Erythroblast (primary cell): ENCODE measurements around the gene HK2.
A peak's percentile ranks its signal among the peaks of the same experiment; 100 is the strongest.
"Not testable (repeated sequence)": the region's sequence is repeated elsewhere in the genome, so short reads cannot be mapped to it uniquely, and the experiment has no call there.

Source experiments
- DNase-seq, 2 experiments: peaks; one replicate each; lab custom pipeline; 2025; lab: John Stamatoyannopoulos, UW
- GATA1 ChIP-seq: IDR thresholded peaks from 2 replicates; pipeline ENCODE4 v1.6.1; 2011; ENCODE audit warnings: low read depth, mild to moderate bottlenecking, control low read depth, low read length, moderate library complexity
- POLR2A ChIP-seq: IDR thresholded peaks from 2 replicates; pipeline ENCODE4 v1.6.1; 2011; ENCODE audit warnings: mild to moderate bottlenecking, low read length

Gene HK2

DNA sequence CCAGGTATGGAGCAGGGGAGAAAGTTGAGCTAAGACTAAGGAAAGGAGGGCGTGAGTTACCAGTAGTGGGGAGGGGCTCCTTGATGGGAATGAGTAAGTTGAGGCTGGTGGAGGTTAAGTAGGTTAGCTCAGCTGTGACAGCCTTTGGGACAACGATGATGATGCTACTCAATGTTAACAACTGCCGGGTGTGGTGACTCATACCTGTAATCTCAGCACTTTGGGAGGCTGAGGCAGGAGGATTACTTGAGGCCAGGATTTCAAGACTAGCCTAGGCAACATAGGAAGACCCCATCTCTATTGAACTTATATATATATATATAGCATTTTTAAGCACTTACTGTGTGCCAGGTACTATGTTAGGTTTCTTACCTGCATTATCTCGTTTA is 48.4 kb downstream of the HK2 start:
- DNase-seq, result no peak
- no peak for TF ChIP-seq POLR2A
- TF ChIP-seq GATA1, result no peak

DNA sequence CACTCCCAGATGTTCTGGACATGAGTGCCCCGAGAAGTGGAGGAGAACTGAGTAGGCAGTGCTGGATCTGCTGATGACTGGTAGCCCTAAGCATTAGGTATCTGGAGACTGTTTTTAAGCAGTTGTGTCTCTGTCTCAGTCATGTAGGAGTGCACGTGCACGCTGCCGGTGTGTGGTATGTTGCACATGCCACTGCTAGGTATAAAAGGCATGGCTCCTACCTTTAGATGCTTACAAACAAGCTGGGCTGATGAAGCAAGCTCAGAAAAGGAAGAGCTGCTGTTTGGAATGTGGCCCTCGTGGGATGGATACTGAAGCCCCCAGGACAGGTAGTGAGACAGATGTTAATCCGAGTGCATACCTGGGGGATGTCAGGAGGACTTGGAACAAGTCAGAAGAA is 49.1 kb downstream of the HK2 start:
- no peak for TF ChIP-seq POLR2A
- no peak for TF ChIP-seq GATA1
- no peak for DNase-seq

DNA sequence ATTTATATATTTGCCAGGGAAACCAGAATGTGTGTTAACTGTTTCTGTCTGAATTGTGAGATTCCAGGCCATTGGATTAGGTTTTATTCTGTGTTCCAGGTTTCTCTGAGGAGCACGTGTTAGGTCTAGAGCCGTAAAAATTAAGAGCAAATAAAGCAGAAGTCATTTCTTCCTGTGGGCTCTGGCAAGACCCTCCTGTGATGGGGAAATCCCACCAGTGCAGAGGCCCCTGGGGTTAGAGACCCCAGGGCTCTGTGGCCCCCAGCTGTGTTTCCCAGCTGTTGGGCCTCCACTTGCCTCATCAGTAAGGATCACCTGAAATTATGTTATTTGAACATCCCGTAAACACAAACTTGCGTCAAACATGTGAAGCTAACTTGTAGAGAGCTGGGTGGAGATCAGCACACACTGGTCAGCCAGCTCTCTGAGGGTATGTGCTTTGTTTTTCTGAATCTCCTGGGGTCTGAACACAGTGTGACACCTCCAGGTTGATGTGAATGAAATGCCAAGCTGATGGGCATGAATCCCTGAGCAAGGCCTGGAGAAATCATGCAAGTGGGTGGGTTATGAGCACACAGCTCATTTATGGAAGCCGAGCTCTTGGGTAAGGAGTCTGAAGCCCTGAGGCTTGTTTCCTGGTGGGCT is 50.3 kb downstream of the HK2 start:
- TF ChIP-seq POLR2A (no peak), GATA1 (no peak)

DNA sequence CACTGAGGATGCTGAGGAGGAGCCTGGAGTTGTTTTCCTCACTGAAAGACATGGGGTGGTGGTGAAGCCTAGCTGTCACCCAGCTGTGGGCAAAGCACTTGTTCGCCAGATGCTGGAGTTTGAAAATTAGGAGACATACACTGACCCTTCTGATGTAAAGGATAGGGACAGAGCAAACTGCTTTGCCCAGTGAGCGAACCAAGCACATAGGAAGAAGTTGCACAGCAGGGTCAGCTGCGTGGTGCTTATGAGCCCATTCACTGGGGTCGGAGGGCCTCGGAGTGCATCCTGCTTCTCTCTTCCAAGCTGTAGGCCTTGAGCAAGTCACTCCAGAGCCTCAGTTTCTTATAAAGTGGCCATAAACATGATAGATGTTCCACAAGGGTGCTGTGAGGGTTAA is 50.9 kb downstream of the HK2 start:
- no peak for DNase-seq
- TF ChIP-seq POLR2A (no peak), GATA1 (no peak)

More for the DNA sequence above, 50.3 kb downstream of the HK2 start:
- DNase-seq, result no peak

DNA sequence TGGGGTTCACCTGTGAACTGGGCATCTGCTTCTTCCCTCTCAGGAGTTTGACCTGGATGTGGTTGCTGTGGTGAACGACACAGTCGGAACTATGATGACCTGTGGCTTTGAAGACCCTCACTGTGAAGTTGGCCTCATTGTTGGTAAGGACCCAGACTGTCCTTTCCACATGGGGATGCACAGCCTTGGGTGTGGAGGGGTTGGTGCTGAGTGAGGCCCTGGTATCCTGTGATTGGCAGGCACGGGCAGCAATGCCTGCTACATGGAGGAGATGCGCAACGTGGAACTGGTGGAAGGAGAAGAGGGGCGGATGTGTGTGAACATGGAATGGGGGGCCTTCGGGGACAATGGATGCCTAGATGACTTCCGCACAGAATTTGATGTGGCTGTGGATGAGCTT is 52.3 kb downstream of the HK2 start:
- TF ChIP-seq GATA1 (no peak), POLR2A (no peak)
- DNase-seq, result no peak

DNA sequence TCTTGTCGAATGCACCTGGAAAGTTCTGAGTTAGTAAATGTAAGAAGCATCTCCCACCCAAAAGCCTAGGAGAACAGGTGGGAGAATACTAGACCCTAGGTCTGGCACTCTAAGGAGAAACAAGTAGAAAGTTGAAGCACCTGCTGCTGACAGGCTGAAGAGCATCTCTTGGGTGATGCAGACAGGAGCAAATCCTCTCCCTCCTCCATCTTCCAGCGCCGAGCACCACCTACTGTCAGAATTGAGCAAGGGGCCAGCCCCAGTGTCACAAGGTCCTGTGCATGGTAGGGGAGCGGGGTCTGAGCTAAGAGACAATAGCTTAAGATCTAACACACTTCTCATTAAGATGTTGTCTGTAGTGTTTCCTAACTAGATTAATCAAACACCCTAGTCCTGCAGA is 52.9 kb downstream of the HK2 start:
- peak in 1 of 2 experiments; percentile 8 for DNase-seq
- TF ChIP-seq GATA1 (no peak), POLR2A (no peak)

DNA sequence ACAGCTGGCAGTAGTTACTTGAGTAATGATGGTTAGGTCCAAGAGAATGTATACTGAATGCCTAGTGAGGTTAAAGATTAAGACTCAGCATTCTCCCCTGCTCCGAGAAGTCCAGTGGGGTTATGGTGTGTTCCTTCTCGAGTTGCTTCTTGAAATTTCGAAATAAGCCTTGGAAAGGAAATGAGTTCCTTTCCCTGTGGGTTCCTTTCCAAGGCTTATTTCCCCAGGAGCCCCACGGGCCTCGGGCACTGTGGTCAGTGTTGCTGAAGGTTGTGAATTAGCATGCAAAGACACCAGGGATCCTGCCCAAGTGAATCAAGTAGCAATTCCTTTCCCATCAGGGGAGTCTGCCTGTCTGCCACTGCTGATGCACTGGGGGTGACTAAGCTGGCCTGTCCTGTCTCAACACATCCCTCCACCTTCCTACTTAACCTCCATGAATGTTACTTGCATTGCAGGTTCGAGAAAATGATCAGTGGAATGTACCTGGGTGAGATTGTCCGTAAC is 53.6 kb downstream of the HK2 start:
- no peak for TF ChIP-seq GATA1
- TF ChIP-seq POLR2A, result no peak
- no peak for DNase-seq

DNA sequence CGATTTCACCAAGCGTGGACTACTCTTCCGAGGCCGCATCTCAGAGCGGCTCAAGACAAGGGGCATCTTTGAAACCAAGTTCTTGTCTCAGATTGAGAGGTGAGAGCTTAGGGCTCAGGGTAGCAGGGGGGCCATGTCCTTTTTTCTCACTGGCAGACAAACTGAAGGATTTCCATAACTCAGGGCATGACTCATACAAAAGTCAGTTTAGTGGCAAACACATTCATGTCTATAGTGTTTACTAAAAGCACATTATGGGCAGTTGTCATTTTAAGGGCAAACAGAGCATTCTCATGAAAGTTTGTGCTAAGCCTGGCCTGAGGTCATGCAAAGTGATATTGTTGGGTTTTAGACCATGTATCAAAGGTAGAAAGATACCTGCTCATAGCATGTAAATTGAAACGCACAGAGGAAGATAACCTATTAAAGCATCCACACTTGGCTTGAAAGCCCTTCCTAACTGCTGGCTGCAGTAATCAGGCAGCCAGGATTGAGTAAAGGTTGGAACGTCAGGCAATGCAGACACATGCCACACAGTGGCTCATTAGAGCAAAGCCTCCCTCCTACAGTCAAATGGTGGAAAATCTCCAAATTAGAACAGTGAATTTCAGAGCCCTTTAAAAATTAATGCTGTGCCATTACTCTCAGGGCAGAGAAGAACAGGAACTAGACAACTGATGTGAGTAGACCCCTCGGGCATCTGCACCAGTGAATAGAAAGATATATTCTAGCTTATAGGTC is 54.2 kb downstream of the HK2 start:
- DNase-seq, result no peak
- TF ChIP-seq POLR2A (no peak), GATA1 (no peak)

DNA sequence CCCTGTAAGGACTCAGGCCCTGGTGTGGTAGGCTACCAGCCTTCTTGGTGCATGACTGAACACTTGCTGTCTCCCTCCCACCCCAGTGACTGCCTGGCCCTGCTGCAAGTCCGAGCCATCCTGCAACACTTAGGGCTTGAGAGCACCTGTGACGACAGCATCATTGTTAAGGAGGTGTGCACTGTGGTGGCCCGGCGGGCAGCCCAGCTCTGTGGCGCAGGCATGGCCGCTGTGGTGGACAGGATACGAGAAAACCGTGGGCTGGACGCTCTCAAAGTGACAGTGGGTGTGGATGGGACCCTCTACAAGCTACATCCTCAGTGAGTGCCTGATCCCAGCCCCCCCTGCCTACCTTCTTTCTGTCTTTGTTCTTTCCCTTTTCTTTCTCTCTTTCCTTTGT is 55.2 kb downstream of the HK2 start:
- DNase-seq, result no peak
- TF ChIP-seq GATA1 (no peak), POLR2A (no peak)

DNA sequence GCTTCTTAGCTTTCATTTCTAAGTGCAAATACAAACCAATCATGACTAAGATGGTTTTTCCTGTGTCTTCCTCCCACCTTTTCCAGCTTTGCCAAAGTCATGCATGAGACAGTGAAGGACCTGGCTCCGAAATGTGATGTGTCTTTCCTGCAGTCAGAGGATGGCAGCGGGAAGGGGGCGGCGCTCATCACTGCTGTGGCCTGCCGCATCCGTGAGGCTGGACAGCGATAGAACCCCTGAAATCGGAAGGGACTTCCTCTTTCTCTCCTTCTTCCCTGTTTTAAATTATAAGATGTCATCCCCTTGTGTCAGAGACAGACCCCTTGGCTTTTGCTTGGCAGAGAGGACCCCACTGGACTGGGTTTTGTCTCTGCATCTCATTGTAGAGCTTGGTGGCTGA is 56.8 kb downstream of the HK2 start:
- no peak for DNase-seq
- TF ChIP-seq GATA1 (no peak), POLR2A (no peak)

DNA sequence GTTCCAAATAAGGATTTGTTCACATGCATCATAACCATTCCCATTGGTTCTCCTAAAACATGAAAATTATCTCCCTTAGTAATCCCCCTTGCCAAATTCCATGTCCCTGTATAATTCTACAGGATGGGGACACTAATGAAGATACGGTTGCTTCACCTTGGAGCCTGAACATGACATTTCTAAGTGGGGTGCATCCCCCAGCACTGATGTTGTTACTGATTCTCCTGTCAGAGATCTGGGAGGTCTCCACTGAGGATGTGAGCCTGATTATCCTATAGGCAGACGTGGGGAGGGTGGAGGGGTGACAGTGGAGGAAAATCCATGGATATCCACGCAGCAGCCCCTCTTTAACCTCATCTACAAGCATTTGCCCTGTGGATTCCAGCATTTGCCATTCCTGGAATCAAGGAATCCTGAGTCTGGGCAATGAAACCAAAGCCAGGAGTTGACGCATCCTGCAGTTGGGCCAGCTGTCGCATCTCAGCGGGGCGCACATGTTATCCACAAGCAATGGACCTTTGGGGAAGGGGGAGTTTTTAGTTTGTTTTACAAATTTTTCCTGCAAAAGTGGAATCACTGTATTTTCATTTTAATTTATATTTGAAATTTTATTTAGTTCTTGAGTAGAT is 57.3 kb downstream of the HK2 start:
- TF ChIP-seq GATA1 (no peak), POLR2A (no peak)
- DNase-seq, result no peak

DNA sequence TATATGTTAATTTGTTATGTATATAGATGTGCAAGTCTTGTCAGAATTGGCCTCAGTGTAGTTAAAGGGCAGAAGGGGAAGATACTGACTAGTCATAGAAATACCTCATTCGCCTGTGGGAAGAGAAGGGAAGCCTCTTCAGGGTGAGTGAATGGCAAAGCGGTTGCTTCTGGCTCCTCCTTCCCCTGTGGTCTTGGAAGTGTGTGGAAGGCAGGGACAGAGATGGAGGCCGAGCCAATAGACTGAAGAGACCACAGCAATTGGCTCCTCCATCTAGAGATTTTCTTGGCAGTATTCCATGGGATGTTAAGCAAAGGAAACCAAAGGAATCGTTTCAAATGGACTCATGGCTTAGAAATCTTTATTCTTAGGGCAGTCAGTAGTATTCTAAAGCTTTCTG is 57.9 kb downstream of the HK2 start:
- not testable (repeated sequence) for DNase-seq

DNA sequence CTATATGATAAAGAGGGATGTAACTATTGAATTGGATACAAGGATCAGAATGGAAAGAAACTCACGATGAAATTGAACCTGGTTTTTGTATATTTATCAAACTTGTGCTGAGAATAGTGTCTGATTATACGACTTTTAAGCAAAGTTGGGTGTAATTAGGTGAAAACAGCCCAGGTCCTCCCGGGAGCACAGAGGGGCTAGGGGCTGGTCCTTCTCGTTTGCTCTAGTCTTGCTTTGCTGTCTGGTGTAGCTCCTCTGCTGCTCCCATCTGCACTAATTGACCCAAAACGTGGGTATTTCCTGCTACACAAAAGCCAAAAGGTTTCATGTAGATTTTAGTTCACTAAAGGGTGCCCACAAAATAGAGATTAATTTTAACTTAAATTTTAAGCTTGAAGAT is 58.7 kb downstream of the HK2 start:
- TF ChIP-seq POLR2A (no peak), GATA1 (no peak)
- no peak for DNase-seq

DNA sequence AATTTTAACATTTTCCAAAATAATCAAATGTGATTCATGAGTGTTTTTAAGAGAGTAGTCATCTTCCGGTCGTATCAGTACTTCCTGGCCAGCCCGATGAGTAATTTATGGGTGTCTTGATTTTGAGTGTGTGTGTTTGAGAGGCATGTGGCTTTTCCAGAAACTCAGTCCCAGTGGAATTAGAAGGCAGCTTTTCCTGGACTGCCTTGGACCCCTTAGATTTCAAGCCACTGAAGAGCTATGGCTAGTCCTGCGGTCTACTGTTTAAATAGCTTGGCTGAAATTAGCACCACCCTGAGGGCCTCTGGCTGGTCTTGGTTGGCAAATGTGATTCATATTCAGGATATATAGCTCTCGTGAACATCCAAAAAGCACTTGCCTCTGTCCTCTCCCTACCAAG is 59.4 kb downstream of the HK2 start:
- no peak for TF ChIP-seq POLR2A
- TF ChIP-seq GATA1, result no peak
- DNase-seq, result no peak
